ENCODE results near the gene UBALD1.

The UBALD1 gene

GRCh38 chr16:4614571-4615383, at the start of gene UBALD1:
TSS of gene UBALD1 (minus strand) at chr16:4614888. CDS start at chr16:4614797, 91 bp downstream.
- peak; percentile 68 for DNase-seq

- DNase-seq, result no peak
Observed at GRCh38 chr16:4663777-4664465, 49.2 kb upstream of the UBALD1 start.

- DNase-seq, result no peak
Observed at GRCh38 chr16:4663465-4663776, 48.7 kb upstream of the UBALD1 start.

GRCh38 chr16:4661661-4662060, 47.0 kb upstream of the UBALD1 start:
- no peak for DNase-seq

GRCh38 chr16:4660454-4661007, 45.8 kb upstream of the UBALD1 start:
- peak; percentile 67 for DNase-seq

- DNase-seq, result no peak
Observed at GRCh38 chr16:4659363-4660353, 45.0 kb upstream of the UBALD1 start.

- no peak for DNase-seq
Observed at GRCh38 chr16:4656695-4657686, 42.3 kb upstream of the UBALD1 start.

GRCh38 chr16:4656221-4656620, 41.5 kb upstream of the UBALD1 start:
- no peak for DNase-seq

- DNase-seq, result no peak
Observed at GRCh38 chr16:4655801-4656200, 41.1 kb upstream of the UBALD1 start.

- no peak for DNase-seq
Observed at GRCh38 chr16:4654964-4655590, 40.4 kb upstream of the UBALD1 start.

GRCh38 chr16:4654011-4654963, 39.6 kb upstream of the UBALD1 start:
- DNase-seq, result no peak

- no peak for DNase-seq
Observed at GRCh38 chr16:4652561-4652960, 37.9 kb upstream of the UBALD1 start.

- no peak for DNase-seq
Observed at GRCh38 chr16:4651827-4652226, 37.1 kb upstream of the UBALD1 start.

- peak; percentile 66 for DNase-seq
Observed at GRCh38 chr16:4650443-4651074, 35.9 kb upstream of the UBALD1 start.

- no peak for DNase-seq
Observed at GRCh38 chr16:4649744-4650442, 35.2 kb upstream of the UBALD1 start.

- no peak for DNase-seq
Observed at GRCh38 chr16:4648917-4649316, 34.2 kb upstream of the UBALD1 start.

- no peak for DNase-seq
Observed at GRCh38 chr16:4647644-4647980, 32.9 kb upstream of the UBALD1 start.

GRCh38 chr16:4646773-4647643, 32.3 kb upstream of the UBALD1 start:
- no peak for DNase-seq

Measured in activated T-cell treated with anti-CD3 and anti-CD28 coated beads for 4 hours (primary cell).